HepG2 (cell line): ENCODE measurements around the gene DPH2. TPM values are rescaled to one million over a fixed set of nuclear protein-coding genes. Genes with fewer than 3 reads are reported as not detected.

Source experiments
- DRAP1 ChIP-seq: IDR thresholded peaks from 2 replicates; pipeline ENCODE4 v1.6.1; 2016; ENCODE audit warnings: missing genetic modification reagents, missing compliant biosample characterization
- FOSL1 ChIP-seq: sonication (generic); formaldehyde crosslinking; IDR thresholded peaks from 2 replicates; pipeline ENCODE4 v1.9.0; 2021; ENCODE audit warnings: missing genetic modification reagents, borderline replicate concordance
- FOXO1 ChIP-seq: sonication (generic); formaldehyde crosslinking; IDR thresholded peaks from 2 replicates; pipeline ENCODE4 v1.4.0; 2020; ENCODE audit warnings: missing genetic modification reagents
- HNF1A ChIP-seq, 2 experiments: sonication (generic) in 1 of 2; formaldehyde crosslinking in 1 of 2; IDR thresholded peaks; 2 replicates each; pipeline versions ENCODE4 v1.4.0 to v1.6.1; 2016 to 2020; ENCODE audit warnings: borderline replicate concordance in 1 of 2, low read depth in 1 of 2, mild to moderate bottlenecking in 1 of 2, missing genetic modification reagents in 1 of 2
- MAZ ChIP-seq, 2 experiments: sonication (generic) in 1 of 2; formaldehyde crosslinking in 1 of 2; IDR thresholded peaks; 2 replicates each; pipeline versions ENCODE4 v1.5.0 to v1.6.1; 2012 to 2020; ENCODE audit warnings: low read depth in 2 of 2, mild to moderate bottlenecking in 2 of 2, borderline replicate concordance in 1 of 2, improper control_type of control experiment in 1 of 2, low read length in 1 of 2, missing genetic modification reagents in 1 of 2, moderate library complexity in 1 of 2
- NCOR1 ChIP-seq: fragments of 200-600 bp; sonication (generic); IDR thresholded peaks from 2 replicates; pipeline ENCODE4 v1.7.0; 2017; ENCODE audit warnings: antibody characterized with exemption, low read length, borderline replicate concordance
- PTBP1 ChIP-seq: fragments of 200-400 bp; formaldehyde crosslinking; IDR thresholded peaks from 2 replicates; pipeline ENCODE4 v1.6.1; 2018; ENCODE audit warnings: low read length, low read depth; ENCODE audit not compliant: poor library complexity, severe bottlenecking
- ZBTB38 ChIP-seq: sonication (generic); formaldehyde crosslinking; IDR thresholded peaks from 2 replicates; pipeline ENCODE4 v1.5.1; 2020; ENCODE audit warnings: mild to moderate bottlenecking, missing genetic modification reagents
- ZNF691 ChIP-seq: sonication (generic); formaldehyde crosslinking; IDR thresholded peaks from 2 replicates; pipeline ENCODE4 v1.4.0; 2020; ENCODE audit warnings: missing genetic modification reagents, low read depth, mild to moderate bottlenecking, borderline replicate concordance
- ZNF740 ChIP-seq: sonication (generic); formaldehyde crosslinking; IDR thresholded peaks from 2 replicates; pipeline ENCODE4 v1.4.0; 2020; ENCODE audit warnings: missing genetic modification reagents
- ZSCAN29 ChIP-seq: sonication (generic); formaldehyde crosslinking; conservative IDR thresholded peaks from 2 replicates; pipeline ENCODE4 v1.4.0; 2020; ENCODE audit warnings: mild to moderate bottlenecking, missing genetic modification reagents
- polyA plus RNA-seq, 8 experiments: library from polyadenylated mRNA; depleted of rRNA in 3 of 8; stranded (reverse) in 7 of 8; unstranded in 1 of 8; fragments of >200 nt; fragmentation: Illumina TruSeq in 4 of 8; extraction: Trizol in 4 of 8; gene quantifications; 2 replicates each; pipeline versions ENCODE4 v1.2.1 to v1.2.3, GENCODE V29; 2011 to 2016; ENCODE audit warnings: low read depth in 4 of 8, missing spikeins in 1 of 8, mixed read lengths in 1 of 8; ENCODE audit not compliant: insufficient read depth in 1 of 8
- total RNA-seq, 5 experiments: library from RNA; depleted of rRNA; stranded (reverse); fragments of >200 nt; fragmentation: Illumina TruSeq; extraction: Trizol; gene quantifications; 2 replicates each; pipeline ENCODE4 v1.2.3, GENCODE V29; 2016; ENCODE audit warnings: low read depth in 1 of 5
- TF ChIP-seq, protein P1 (sequence below): sonication (generic); formaldehyde crosslinking; IDR thresholded peaks from 2 replicates; pipeline ENCODE4 v1.4.0; 2020; ENCODE audit warnings: missing genetic modification reagents

The DPH2 gene
- total and polyA plus RNA-seq, 2 of the 13 experiments (the other 11 are each of a cell fraction or from before 2014, with no cell fraction given), result 32.2 to 38.3 TPM

DNA sequence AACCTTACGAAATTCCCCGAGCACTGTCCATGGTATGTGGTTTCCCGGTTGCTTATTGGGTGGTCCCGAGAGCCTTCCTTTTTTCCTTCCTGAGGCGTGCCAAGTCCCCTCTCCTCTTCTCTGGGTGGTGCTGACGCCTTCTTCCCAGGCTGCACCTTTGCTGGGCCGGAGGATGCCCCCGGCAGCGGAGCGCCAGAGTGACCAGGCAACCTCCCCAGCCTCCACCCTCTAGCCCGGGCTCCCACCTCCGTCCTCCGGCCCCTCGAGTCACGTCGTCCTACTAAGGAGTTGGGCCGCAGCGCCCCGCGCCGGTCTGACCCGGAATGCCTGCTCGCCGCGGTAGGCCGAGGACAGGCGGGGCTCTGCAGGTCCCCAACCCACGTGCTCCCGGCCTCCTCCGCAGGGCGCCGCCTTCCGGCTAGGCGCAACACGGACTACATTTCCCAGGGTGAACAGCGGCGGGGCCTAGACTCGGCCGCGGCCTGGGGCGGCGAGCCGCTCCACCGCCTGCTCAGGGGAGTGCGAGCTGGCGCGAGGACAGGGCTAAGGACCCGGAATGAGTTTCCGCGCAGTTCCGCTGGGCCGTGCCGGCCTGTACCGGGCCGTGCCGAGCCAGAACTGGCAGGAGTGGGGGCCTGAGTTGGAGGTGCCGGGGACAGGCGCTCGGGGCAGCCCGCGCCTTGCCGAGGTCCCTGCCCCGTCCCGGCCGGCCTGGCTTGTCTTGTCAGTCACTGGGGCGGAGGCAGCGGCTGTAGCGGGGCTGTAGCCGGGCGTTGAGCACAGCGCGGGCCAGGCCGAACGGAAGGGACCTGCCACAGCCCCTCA, 23.4 kb upstream of the DPH2 start, which contains the start of gene IPO13 (continued):
- TF ChIP-seq NCOR1, result no peak
- peak; percentile 89 for TF ChIP-seq ZSCAN29 (CRISPR knock-in tag)
- TF ChIP-seq HNF1A (IDR thresholded peaks at IDR 0.05; ENCODE audit: low read depth), result no peak
- peak; percentile 85; the same call in 1 of the 2 replicates for TF ChIP-seq HNF1A (CRISPR knock-in tag; IDR thresholded peaks at IDR 0.05; ENCODE audit: borderline replicate concordance)
- no peak for TF ChIP-seq MAZ (IDR thresholded peaks at IDR 0.05; ENCODE audit: borderline replicate concordance, low read depth, low read length)
- TF ChIP-seq MAZ (CRISPR knock-in tag; IDR thresholded peaks at IDR 0.05; ENCODE audit: low read depth), result peak; percentile 94
- TF ChIP-seq FOSL1 (CRISPR knock-in tag), result no peak
- TF ChIP-seq, protein P1, sequence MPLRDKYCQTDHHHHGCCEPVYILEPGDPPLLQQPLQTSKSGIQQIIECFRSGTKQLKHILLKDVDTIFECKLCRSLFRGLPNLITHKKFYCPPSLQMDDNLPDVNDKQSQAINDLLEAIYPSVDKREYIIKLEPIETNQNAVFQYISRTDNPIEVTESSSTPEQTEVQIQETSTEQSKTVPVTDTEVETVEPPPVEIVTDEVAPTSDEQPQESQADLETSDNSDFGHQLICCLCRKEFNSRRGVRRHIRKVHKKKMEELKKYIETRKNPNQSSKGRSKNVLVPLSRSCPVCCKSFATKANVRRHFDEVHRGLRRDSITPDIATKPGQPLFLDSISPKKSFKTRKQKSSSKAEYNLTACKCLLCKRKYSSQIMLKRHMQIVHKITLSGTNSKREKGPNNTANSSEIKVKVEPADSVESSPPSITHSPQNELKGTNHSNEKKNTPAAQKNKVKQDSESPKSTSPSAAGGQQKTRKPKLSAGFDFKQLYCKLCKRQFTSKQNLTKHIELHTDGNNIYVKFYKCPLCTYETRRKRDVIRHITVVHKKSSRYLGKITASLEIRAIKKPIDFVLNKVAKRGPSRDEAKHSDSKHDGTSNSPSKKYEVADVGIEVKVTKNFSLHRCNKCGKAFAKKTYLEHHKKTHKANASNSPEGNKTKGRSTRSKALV (CRISPR knock-in tag), result 0 out of 2 replicates have a peak, but pooled peaks have one; percentile 9
- TF ChIP-seq DRAP1 (CRISPR knock-in tag), result peak; percentile 82
- TF ChIP-seq ZNF691 (CRISPR knock-in tag), result no peak; the same call in 1 of the 2 replicates
- TF ChIP-seq PTBP1, result no peak
- peak; percentile 54; the same call in 1 of the 2 replicates for TF ChIP-seq FOXO1 (CRISPR knock-in tag)
- peak; percentile 68; the same call in 1 of the 2 replicates for TF ChIP-seq ZBTB38 (CRISPR knock-in tag)
- no peak; the same call in 1 of the 2 replicates for TF ChIP-seq ZNF740 (CRISPR knock-in tag)
